ENCODE results near the gene RNF223.

DNA sequence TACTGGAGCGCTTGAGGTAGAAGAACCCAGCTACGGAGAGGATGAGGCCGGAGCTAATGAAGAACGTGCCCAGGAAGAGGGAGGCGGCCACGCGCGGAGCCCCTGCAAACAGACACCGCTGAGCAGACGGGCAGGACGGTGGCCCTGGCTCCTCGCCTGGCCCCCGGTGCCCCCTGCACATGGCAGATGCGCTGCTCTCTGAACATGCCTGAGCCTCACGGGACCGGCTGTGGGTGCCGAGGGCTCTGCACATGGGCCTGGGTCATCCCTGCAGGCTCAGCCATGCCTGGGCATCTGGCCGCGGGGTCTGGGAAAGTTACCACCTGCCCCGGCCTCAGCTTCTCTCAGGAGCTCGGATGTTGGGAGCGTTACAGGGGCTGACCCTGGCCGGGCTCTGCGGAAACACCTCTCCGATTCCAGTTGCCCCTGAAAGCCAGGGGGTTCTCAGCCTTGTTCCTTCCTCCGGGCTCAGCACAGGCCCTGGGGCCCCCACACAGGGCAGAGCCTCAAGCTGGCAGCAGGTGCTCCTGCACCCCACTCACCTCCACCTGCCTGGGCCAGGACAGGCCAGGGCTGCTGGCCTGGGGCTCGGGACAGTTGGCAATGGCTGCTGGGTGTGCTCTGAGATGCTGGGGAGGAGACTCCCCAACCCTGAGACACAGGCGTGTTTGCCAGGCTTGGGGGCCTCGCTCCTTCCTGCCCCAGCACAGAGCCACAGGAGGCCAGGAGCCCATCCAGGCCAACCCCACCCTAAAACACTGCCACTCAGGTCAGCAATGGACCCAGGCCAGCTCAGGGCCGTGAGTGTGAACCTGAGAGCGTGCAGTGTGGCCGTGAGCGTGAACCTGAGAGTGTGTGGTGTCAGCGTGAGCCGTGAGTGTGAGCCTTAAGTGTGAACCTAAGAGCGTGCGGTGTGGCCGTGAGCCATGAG lies 12.1 kb upstream of the RNF223 start:
- TF ChIP-seq CTCF (IDR thresholded peaks at IDR 0.05), result no peak
- TF ChIP-seq SIN3A (IDR thresholded peaks at IDR 0.05; ENCODE audit: borderline replicate concordance, insufficient read depth, low read depth, low read length), result no peak
- TF ChIP-seq POLR2AphosphoS5 (IDR thresholded peaks at IDR 0.05; ENCODE audit: low read depth, low read length), result no peak

Data from Panc1 (cell line).